Measurements from ENCODE around the gene PABPC4L.

DNA sequence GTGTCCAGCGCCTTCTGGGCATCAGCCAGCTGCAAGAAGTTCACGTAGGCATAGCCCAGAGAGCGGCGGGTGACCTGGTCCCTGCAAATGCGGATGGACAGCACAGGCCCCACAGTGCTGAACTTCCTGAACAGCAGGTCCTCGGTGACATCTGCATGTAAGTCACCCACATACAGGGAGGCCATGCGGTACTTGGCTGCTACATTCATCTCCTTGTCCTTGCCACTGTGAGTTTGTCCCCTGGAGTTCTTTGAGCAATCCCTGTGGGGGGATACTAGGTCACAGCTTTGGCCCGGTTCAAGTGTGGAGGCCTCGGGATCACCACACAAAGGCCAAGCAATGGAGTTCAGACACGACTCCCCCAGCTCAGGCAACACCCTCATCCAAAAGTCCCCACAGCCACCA is 776 bp downstream of the PABPC4L start:
- no peak for TF ChIP-seq POLR2A (IDR thresholded peaks at IDR 0.05; ENCODE audit: low read length)
- TF ChIP-seq GATA1 (IDR thresholded peaks at IDR 0.05; ENCODE audit: low read depth, low read length) = no peak

Data from erythroblast (primary cell).